HG03342 (cell line): ENCODE results near the gene NUTF2.

Experiments used
- ATAC-seq: cut with Tn5 transposase; IDR thresholded peaks from one replicate; pipeline ENCODE4 v1.9.1; 2021; ENCODE audit warnings: mild to moderate bottlenecking, moderate library complexity; ENCODE audit not compliant: unreplicated experiment

The NUTF2 gene

DNA sequence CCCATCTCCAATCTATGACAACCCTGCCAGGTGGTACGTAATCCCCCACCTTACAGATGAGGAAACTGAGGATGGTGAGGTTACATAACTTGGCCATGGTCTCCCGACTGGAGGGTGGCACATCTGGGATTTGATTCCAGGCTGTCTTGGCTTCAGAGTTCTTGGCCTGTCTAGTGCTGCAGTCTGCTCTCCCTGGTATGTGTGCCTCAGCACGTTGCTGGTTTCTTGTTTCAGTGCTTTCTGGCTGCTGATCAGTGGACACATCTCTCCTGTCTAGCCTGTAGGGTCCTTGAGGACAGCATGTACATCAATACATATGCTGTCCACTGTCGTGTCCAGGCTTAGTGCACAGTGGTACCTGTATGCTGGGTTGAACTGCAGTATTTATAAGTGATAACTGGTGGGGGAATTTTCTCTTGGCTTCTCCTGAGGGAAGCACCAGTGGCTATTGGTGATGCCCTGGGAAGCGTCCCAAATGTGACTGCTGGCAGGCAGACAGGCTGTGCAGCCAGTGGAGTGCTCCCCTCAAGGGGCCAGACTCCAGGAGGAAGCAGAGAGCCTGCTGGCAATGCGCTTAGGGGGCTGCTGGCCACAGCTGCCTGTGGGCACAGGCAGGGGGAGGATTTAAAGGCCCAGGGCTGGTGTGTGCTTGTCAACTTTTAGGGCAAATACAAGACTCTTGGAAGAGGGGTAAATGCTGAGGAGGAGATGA is 70.6 kb downstream of the NUTF2 start:
- ATAC-seq, result no peak

DNA sequence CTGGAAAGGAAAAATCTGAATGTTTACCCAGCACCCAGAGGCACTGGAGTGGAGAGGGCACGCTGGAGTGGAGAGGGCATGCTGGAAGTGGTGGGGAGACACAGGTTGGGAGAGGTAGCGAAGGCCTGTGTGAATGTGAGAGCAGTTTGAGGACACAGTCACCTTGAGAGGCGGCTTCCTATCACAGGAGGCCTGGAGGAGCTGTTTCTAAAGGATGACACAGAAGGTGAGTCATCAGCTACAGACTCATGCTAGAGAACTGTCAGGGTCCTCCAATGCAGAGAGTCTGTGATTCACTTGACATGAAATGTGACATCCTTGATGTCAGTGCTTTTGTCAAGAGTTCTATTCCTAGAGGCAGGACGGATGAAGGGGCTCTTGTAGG is 71.1 kb downstream of the NUTF2 start:
- no peak for ATAC-seq

DNA sequence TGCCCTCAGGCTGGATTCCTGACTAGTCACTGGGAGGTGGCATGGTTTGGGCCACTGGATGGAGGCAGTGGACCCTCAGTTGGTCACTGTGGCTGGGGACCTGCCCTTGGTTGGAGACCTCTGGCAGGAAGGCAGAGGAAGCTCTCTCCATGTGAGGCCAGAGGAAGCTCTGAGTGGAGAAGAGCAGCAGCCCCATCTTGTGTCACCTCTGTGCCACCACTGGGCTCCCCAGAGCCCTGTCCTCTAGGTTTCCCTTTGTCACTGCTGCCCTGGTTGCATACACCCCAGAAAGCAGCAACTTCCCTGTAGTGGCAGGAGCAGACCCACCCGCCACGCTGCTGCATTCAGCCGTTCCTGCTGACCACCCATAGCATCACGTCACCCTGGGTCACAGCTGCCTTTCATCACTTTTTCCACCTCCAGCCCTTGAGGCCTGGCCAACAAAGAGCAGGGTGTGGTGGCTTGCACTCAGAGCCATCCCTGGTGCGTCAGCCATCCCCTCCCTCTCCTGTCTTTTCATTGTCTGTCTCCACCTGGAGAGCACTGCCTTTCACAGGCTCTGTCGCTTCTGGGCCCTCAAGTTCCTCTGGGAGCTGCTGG is 73.0 kb downstream of the NUTF2 start:
- ATAC-seq, result no peak
